HL-60 (cell line): ENCODE measurements around the gene SLC30A10.

Experiments used
- DNase-seq, 2 experiments: peaks; one replicate each; pipeline ENCODE4 v3.0.0-alpha.2; 2010 to 2020; ENCODE audit warnings: low read depth in 1 of 2, low spot score in 1 of 2
- H3K27ac ChIP-seq: fragments of 250-450 bp; sonication (Bioruptor Pico); replicated peaks from 2 replicates; pipeline ENCODE4 v1.5.1; 2020; ENCODE audit warnings: mild to moderate bottlenecking, moderate library complexity
- H3K27me3 ChIP-seq: fragments of 250-450 bp; sonication (Bioruptor Pico); 2 replicates; pipeline ENCODE4 v1.5.1; 2021; ENCODE audit warnings: mild to moderate bottlenecking, moderate library complexity; ENCODE audit not compliant: insufficient read depth, poor library complexity, severe bottlenecking
- H3K4me3 ChIP-seq: replicated peaks from 2 replicates; pipeline ENCODE4 v1.5.1; 2011; ENCODE audit warnings: mild to moderate bottlenecking, control low read depth, low read length; ENCODE audit not compliant: insufficient read depth
- GABPA ChIP-seq: IDR thresholded peaks from 2 replicates; pipeline ENCODE4 v1.6.1; 2012; ENCODE audit warnings: low read depth
- POLR2AphosphoS5 ChIP-seq: IDR thresholded peaks from 2 replicates; pipeline ENCODE4 v1.6.1; 2012; ENCODE audit warnings: low read depth
- REST ChIP-seq: IDR thresholded peaks from 2 replicates; pipeline ENCODE4 v1.6.1; 2012; ENCODE audit warnings: low read depth; ENCODE audit not compliant: insufficient replicate concordance
- SPI1 ChIP-seq: IDR thresholded peaks from 2 replicates; pipeline ENCODE4 v1.6.1; 2012; ENCODE audit warnings: low read depth, mild to moderate bottlenecking, borderline replicate concordance
- TF ChIP-seq, protein P1 (sequence below): IDR thresholded peaks from one replicate; pipeline ENCODE4 v1.5.1; 2011; ENCODE audit warnings: low read length, control low read depth, inconsistent platforms; ENCODE audit not compliant: insufficient read depth

SLC30A10 gene

GRCh38 chr1:219885680-219886079 is 42.7 kb downstream of the SLC30A10 start:
- TF ChIP-seq GABPA (no peak), REST (no peak)
- Histone ChIP-seq H3K27me3 (no peaks in the 10 kb centered on the region), H3K27ac (no peak overlapping the region), H3K4me3 (no peak overlapping the region)
- DNase-seq: no peak

GRCh38 chr1:219883400-219884332 is 44.7 kb downstream of the SLC30A10 start:
- TF ChIP-seq REST (no peak), SPI1 (no peak), GABPA (no peak), POLR2AphosphoS5 (no peak)
- TF ChIP-seq, protein P1, sequence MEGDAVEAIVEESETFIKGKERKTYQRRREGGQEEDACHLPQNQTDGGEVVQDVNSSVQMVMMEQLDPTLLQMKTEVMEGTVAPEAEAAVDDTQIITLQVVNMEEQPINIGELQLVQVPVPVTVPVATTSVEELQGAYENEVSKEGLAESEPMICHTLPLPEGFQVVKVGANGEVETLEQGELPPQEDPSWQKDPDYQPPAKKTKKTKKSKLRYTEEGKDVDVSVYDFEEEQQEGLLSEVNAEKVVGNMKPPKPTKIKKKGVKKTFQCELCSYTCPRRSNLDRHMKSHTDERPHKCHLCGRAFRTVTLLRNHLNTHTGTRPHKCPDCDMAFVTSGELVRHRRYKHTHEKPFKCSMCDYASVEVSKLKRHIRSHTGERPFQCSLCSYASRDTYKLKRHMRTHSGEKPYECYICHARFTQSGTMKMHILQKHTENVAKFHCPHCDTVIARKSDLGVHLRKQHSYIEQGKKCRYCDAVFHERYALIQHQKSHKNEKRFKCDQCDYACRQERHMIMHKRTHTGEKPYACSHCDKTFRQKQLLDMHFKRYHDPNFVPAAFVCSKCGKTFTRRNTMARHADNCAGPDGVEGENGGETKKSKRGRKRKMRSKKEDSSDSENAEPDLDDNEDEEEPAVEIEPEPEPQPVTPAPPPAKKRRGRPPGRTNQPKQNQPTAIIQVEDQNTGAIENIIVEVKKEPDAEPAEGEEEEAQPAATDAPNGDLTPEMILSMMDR: no peak
- H3K27ac ChIP-seq: no peak overlapping the region
- no peak overlapping the region for H3K4me3 ChIP-seq
- H3K27me3 ChIP-seq: peaks cover 4% of the 10 kb centered on the region
- no peak for DNase-seq

DNA sequence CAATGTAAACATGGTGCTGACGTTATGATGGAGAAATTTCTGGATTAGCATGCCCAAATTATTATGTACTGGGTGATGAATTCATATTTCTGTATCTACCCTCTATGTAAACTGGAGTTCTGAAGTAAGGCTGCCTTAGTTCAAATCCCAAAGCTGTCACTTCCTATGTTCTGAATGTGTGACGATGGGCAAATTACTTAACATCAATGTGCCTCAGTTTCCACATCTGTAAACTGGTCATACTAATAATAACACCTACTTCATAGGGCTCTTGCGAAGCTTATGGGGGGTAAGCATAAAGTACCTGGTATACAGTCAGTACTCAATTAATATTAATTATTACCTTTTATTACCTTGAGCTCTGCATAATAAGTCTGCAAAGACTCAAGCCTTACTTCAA is 45.6 kb downstream of the SLC30A10 start:
- no peak for DNase-seq
- no peak overlapping the region for H3K4me3 ChIP-seq
- H3K27ac ChIP-seq: no peak overlapping the region
- H3K27me3 ChIP-seq: peaks cover 4% of the 10 kb centered on the region
- TF ChIP-seq REST (no peak), SPI1 (no peak), POLR2AphosphoS5 (no peak), GABPA (no peak)
- TF ChIP-seq, protein P1: no peak
